GM18505 (cell line): ENCODE results near the gene CTDP1.
"Not testable (repeated sequence)": the region's sequence is repeated elsewhere in the genome, so short reads cannot be mapped to it uniquely, and the experiment has no call there.

Experiments used
- ATAC-seq: cut with Tn5 transposase; IDR thresholded peaks from one replicate; pipeline ENCODE4 v1.9.1; 2021; ENCODE audit not compliant: unreplicated experiment
- POLR2A ChIP-seq: IDR thresholded peaks from 4 replicates; pipeline ENCODE4 v1.6.1; 2011; ENCODE audit warnings: borderline replicate concordance; ENCODE audit not compliant: insufficient read depth, insufficient read length; ENCODE audit errors: extremely low read depth

The CTDP1 gene

DNA sequence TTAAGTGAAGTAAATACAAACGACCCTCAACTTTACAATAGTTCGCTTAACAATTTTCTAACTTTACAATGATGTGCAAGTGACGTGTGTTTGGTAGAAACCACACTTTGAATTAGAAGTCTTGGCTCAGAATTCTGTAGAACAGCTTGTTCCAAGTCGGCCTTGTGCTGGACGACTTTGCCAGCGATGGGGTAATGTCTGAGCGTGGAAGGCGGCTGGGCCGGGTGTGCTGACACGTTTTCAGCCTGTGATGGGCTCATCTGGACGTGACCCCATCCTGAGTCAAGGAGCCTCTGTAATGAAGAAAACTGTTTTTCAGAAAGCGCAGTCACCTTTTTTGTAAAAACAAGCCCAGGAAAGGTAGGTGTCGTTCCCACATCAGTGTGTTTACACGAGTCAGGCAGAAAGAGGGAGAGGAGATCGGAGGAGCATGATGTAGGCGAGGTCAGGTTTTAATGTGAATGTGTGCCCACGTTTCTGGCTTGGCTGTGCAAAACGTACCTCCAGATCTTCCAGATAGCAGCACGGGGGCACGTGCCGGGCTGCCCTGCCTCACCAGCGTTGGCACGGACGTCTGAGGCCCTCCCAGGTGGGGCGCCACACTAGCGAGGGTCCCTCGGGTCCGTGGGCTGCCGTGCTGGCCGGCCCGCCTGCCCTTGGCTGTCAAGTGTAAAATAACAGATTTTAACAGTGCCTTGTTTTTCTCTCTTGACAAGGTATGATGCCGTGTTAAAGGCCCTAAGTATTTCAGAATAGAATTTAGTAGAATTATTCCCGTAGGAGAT, 54.6 kb downstream of the CTDP1 start:
- no peak for TF ChIP-seq POLR2A
- ATAC-seq = no peak

DNA sequence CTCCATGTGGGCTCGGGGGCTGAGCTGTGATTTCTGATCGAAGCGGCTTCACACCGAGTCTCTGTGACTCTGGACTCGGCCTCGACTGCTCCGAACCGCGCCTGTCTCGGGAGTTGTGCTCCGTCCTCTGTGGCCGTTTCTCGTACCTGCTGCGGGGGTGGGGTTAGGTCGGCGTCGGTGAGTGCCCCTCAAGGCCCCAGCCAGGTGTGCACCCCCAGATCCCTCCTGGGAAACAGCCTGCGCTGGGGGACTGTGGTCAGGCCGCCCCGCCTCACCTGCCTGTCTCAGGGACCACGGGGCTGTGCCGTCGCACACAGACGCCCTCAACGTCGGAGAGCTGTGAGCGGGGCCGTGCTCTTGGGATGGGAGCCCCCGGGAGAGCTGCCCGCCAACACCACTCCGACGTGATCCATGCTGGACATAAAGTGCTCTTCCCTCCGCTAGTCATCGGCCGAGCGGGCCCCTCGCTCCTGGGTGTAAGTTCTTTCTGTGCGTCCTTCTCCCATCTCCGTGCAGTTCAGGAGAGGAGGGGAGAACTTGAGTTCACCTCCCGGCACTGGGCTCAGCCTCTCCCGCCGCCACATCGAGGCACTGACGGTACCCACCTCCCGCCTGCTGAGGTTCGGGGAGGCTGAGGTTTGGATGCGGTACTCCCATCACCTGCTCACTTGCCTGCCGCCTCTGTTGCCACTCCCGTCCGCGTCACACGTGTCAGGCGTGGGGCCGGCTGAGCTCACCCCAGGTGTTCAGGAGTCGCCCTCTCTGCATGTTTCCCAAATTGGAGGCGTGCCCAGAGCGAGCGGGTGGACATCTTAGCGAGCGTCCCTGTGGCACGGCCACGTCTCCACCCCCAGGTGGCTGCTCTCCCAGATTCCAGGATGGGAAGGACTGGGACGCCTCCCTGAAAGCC, 55.7 kb downstream of the CTDP1 start:
- ATAC-seq = no peak
- TF ChIP-seq POLR2A = no peak

DNA sequence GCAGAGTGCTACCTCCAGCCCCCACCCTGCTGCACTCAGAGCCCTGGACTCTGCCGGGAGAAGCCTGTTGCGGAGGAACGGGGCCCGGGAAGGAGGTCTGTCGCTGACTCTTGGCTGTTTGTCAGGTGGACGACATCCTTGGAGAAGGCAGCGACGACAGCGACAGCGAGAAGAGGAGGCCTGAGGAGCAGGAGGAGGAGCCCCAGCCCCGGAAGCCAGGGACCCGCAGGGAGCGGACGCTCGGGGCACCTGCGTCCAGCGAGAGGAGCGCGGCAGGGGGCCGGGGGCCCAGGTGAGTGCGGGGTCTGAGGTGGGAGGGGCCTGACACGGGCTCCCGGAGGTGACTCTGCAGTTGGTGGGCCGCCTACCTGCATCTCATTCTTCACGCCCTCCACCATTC, 56.6 kb downstream of the CTDP1 start:
- ATAC-seq = no peak
- TF ChIP-seq POLR2A = no peak

DNA sequence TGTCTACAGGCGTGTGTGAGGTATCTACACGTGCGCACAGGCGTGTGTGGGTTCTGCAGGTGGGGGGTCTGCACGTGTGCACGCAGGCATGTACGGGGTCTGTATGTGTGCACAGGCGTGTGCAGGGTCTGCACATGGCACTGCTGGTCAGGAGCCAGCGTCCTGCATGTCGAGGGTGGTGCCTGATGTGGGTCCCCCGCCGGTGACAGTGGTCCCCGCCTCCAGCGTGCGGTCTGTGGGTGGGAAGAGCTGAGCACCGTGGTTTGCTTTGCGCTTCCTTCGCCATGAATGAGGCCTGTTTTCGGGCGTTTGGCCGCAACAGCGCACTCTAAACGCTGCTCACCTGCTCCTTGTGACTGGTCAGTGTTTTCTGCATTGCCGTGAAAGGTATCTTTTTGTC, 57.2 kb downstream of the CTDP1 start:
- TF ChIP-seq POLR2A = no peak
- no peak for ATAC-seq

DNA sequence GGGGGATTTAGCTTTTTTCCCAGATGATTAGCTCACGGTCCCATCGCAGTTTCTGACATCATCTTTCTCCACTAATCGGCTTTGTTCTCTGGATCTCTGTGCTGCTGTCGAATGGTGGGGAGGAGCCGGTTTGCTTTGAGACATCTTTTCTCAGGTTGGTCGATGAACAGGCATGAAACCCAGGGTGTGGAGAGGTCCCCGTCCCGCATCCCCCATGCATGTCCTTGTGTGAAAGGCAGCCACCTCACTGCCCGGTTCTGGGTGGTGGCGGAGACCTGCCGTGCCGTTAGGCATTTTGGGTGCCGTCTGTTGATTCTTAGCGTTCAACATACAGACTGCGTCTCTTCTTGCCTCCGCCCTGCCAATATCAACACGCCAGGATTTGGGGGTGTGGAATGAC, 57.8 kb downstream of the CTDP1 start:
- ATAC-seq = no peak
- no peak for TF ChIP-seq POLR2A

DNA sequence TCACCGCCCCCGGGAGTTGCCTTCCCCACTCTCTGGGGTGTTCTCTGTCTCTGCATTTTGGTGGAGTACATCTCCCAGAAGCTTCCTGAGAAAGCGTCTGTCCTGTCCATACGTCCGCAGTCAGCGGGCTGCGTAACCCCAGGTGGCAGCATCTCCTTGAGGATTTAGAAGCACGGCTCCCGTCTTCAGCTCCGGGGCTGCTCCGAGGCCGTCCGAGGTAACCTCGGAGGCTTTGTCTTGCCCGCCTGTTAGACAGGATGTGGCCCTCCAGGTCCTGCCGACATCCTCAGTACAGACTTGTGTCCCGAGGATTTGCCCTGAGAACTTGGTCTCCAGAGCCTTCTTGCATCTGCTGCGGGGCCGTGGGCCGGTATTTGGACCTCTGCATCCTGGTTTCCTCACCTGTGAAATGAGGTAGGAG, 58.4 kb downstream of the CTDP1 start:
- no peak for TF ChIP-seq POLR2A
- no peak for ATAC-seq

DNA sequence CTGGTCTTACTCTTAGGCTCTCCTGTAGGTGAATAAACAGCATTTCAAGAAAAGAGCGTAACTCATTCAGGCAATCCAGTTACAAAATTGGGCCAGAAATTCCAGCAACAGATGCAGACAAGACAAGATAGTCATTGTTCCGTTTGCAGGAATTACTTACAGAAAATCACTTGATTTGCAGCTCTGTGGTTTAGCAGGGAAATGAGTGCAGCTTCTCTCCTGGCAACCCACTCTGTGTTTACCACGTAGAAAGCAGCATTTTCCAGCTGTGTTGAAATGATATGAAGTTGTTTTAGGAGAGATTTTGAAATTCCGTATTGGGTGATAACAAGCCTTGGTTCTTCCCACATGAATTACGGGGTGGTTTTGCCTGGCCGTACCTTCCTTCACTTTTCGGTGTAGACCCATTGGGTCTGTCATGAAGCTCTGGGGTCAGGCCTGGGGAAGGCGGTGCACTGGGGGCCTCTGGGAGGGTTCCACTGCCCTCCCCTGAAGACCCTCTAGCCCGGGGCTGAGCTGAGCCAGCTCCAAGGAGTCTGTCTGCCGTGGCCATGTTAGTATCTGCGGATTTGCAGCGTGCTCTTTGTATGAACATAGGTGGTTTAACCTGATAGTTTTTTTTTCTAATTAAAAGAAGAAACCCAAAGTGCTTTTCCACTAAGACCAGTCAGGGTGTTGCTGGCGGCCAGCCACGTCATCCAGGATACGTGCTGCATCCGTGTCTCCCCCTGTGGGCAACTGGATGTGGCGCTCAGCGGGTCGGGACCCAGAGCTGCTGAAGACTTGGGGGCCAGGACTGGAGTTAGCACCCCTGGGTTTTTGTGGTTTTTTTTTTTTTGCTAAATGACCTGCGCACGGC, 59.2 kb downstream of the CTDP1 start:
- TF ChIP-seq POLR2A = no peak
- no peak for ATAC-seq

DNA sequence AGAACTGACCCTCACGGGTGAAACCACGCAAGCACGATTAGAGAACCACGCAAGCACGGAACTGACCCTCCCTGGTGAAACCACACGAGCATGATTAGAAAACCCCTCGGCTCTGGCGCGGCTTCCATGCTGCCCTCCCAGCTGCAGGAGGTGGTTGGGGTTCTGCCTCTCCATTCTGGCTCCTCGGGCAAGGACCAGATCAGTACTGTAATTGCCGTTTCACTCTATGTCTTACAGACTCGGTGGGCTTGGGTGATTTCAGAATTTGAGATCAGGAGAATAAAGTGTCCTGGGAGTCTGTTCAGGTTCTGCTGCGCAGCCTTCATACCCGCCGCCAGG, 59.8 kb downstream of the CTDP1 start:
- no peak for TF ChIP-seq POLR2A
- ATAC-seq = no peak

DNA sequence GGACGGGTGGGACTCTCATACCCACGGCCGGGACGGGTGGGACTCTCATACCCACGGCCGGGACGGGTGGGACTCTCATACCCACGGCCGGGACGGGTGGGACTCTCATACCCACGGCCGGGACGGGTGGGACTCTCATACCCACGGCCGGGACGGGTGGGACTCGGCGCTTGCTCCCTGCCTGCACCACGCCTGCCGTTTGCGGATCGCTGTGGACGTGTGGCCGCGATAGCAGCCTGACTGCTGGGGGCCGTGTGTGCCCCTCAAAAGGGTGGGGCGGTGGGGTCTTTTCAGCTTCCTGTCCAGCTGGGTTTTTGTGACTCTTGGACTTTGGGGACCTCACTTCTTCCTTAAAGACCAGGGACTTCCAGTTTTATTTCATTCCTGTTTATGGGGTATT, 60.4 kb downstream of the CTDP1 start:
- not testable (repeated sequence) for ATAC-seq

DNA sequence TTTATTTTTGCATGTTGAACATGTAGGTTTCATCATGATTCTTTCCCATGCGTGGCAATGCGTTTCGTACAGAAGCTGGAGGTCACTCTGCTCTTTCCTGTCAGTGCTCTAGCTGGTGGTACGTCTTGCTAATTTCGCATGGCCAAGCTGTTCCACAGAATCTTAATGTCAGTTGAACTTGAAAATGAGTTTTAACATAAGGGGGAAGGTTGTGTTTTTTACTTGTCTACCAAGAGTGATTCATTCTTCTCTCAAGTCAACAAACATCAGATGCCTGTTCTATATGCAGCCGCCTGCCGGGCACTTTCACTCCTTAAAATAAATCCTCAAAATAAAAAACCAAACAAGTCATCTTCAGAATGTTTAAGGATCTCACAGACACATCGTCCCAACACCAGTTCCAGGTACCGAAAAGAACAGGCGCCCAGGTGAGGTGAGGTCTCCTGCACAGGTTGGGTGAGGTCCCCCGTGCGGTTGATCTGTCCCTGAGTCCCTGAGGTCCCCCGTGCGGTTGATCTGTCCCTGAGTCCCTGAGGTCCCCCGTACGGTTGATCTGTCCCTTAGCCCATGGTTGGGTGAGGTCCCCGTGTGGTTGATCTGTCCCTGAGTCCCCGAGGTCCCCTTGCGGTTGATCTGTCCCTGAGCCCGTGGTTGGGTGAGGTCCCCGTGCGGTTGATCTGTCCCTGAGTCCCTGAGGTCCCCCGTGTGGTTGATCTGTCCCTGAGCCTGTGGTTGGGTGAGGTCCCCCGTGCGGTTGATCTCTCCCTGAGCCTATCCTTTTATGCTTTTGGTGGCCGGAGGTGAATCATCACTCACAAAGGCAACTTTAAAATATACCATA, 61.1 kb downstream of the CTDP1 start:
- TF ChIP-seq POLR2A = no peak
- no peak for ATAC-seq

DNA sequence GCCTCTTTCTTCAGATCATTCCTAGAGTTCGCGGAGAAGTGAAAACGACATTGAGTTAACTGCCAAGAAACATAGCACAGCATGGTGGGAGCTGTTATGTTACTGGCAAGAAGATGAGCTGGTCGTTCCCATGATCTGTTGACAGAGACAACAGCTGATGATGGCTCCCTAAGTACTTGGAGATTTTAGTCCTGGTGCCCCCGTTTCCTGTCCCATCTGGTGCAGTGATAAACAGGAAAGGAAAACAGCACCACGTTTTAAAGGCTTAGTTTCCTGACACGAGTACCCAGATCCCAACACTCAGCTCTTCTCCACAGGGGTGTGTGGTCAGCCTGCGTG, 61.7 kb downstream of the CTDP1 start:
- TF ChIP-seq POLR2A = no peak
- ATAC-seq = no peak

DNA sequence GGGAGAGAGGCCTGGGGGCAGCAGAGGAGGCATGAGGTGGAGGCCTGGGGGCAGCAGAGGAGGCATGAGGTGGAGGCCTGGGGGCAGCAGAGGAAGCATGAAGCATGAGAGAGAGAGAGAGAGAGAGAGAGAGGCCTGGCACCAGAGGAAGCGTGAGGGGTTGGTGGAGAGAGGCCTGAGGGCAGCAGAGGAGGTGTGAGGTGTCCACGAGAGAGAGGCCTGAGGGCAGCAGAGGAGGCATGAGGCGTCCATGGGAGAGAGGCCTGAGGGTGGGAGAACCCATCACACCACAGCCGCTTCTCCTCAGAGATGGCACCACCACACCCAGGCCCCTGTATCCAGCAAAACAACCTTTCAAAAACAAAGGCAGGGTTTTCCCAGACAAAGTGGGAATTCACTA, 62.5 kb downstream of the CTDP1 start:
- no peak for TF ChIP-seq POLR2A
- ATAC-seq = no peak

DNA sequence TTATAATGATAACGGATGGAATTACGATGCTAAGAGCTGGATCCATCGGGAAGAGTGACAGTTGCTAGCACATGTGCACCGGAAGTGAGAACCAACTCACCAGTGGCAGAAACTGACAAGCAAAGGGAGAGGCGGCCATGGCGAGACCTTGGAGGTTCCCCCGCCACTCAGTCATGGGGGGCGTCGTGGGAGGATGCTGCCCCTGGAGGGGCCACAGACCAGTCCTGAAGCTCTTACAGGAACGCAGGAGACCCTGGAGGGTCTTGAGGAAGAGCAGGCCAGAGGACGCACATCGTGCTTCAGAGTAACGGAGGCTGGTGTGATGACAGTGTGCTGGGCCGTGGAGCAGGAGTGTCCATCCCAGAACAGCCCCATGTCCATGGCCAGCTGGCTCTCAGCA, 65.0 kb downstream of the CTDP1 start:
- ATAC-seq = no peak
- TF ChIP-seq POLR2A = no peak
